HepG2 (cell line): Measurements from ENCODE around the gene YTHDF1. TPM values are rescaled to one million over a fixed set of nuclear protein-coding genes. Genes with fewer than 3 reads are reported as not detected.

ENCODE experiments used
- AKAP8 ChIP-seq: sonication (generic); formaldehyde crosslinking; IDR thresholded peaks from 2 replicates; pipeline ENCODE4 v1.5.1; 2020; ENCODE audit warnings: mild to moderate bottlenecking, missing genetic modification reagents
- ATAD3A ChIP-seq: sonication (generic); formaldehyde crosslinking; IDR thresholded peaks from 2 replicates; pipeline ENCODE4 v1.4.0; 2020; ENCODE audit warnings: missing genetic modification reagents
- CENPX ChIP-seq: sonication (generic); formaldehyde crosslinking; IDR thresholded peaks from 2 replicates; pipeline ENCODE4 v1.9.0; 2021; ENCODE audit warnings: mild to moderate bottlenecking, missing genetic modification reagents, moderate library complexity
- CHD2 ChIP-seq: IDR thresholded peaks from 2 replicates; pipeline ENCODE4 v1.6.1; 2011; ENCODE audit warnings: low read depth, low read length, improper control_type of control experiment
- EEA1 ChIP-seq: sonication (generic); formaldehyde crosslinking; IDR thresholded peaks from 2 replicates; pipeline ENCODE4 v1.5.1; 2020; ENCODE audit warnings: mild to moderate bottlenecking, missing genetic modification reagents, borderline replicate concordance
- HMG20B ChIP-seq: conservative IDR thresholded peaks from 2 replicates; pipeline ENCODE4 v1.6.1; 2016; ENCODE audit warnings: missing genetic modification reagents, missing compliant biosample characterization
- HNF4G ChIP-seq, 2 experiments: sonication (generic) in 1 of 2; formaldehyde crosslinking in 1 of 2; IDR thresholded peaks; 2 replicates each; pipeline versions ENCODE4 v1.4.0 to v1.6.1; 2011 to 2020; ENCODE audit warnings: borderline replicate concordance in 2 of 2, low read depth in 2 of 2, mild to moderate bottlenecking in 2 of 2, low read length in 1 of 2, missing genetic modification reagents in 1 of 2, moderate library complexity in 1 of 2
- HNRNPLL ChIP-seq: fragments of 200-400 bp; formaldehyde crosslinking; IDR thresholded peaks from 2 replicates; pipeline ENCODE4 v1.6.1; 2017; ENCODE audit warnings: mild to moderate bottlenecking, low read depth, low read length; ENCODE audit not compliant: poor library complexity, severe bottlenecking
- MYC ChIP-seq: sonication (generic); formaldehyde crosslinking; IDR thresholded peaks from 2 replicates; pipeline ENCODE4 v1.9.0; 2021; ENCODE audit warnings: missing genetic modification reagents, borderline replicate concordance
- RFXAP ChIP-seq: sonication (generic); formaldehyde crosslinking; IDR thresholded peaks from 2 replicates; pipeline ENCODE4 v1.4.0; 2020; ENCODE audit warnings: missing genetic modification reagents, borderline replicate concordance
- SAP130 ChIP-seq: IDR thresholded peaks from 2 replicates; pipeline ENCODE4 v1.6.1; 2016; ENCODE audit warnings: low read depth
- SMARCC2 ChIP-seq: fragments of 450-650 bp; IDR thresholded peaks from 2 replicates; pipeline ENCODE4 v1.6.1; 2017; ENCODE audit warnings: antibody characterized with exemption, mild to moderate bottlenecking
- TAF1 ChIP-seq: sonication (generic); formaldehyde crosslinking; IDR thresholded peaks from 2 replicates; pipeline ENCODE4 v1.4.0; 2020; ENCODE audit warnings: missing genetic modification reagents
- TBX2 ChIP-seq: sonication (generic); formaldehyde crosslinking; IDR thresholded peaks from 2 replicates; pipeline ENCODE4 v1.5.0; 2020; ENCODE audit warnings: missing genetic modification reagents, mild to moderate bottlenecking, borderline replicate concordance
- TSC22D2 ChIP-seq: sonication (generic); formaldehyde crosslinking; IDR thresholded peaks from 2 replicates; pipeline ENCODE4 v1.5.1; 2020; ENCODE audit warnings: missing genetic modification reagents, mild to moderate bottlenecking, borderline replicate concordance
- ZNF160 ChIP-seq: sonication (generic); formaldehyde crosslinking; IDR thresholded peaks from 2 replicates; pipeline ENCODE4 v1.8.0; 2022; ENCODE audit warnings: mild to moderate bottlenecking, inconsistent platforms, missing genetic modification reagents
- ZNF207 ChIP-seq: fragments of 450-650 bp; IDR thresholded peaks from 2 replicates; pipeline ENCODE4 v1.6.1; 2016; ENCODE audit warnings: antibody characterized with exemption, borderline replicate concordance
- ZNF513 ChIP-seq: sonication (generic); formaldehyde crosslinking; conservative IDR thresholded peaks from 2 replicates; pipeline ENCODE4 v1.5.0; 2020; ENCODE audit warnings: missing genetic modification reagents
- polyA plus RNA-seq, 8 experiments: library from polyadenylated mRNA; depleted of rRNA in 3 of 8; stranded (reverse) in 7 of 8; unstranded in 1 of 8; fragments of >200 nt; fragmentation: Illumina TruSeq in 4 of 8; extraction: Trizol in 4 of 8; gene quantifications; 2 replicates each; pipeline versions ENCODE4 v1.2.1 to v1.2.3, GENCODE V29; 2011 to 2016; ENCODE audit warnings: low read depth in 4 of 8, missing spikeins in 1 of 8, mixed read lengths in 1 of 8; ENCODE audit not compliant: insufficient read depth in 1 of 8
- total RNA-seq, 5 experiments: library from RNA; depleted of rRNA; stranded (reverse); fragments of >200 nt; fragmentation: Illumina TruSeq; extraction: Trizol; gene quantifications; 2 replicates each; pipeline ENCODE4 v1.2.3, GENCODE V29; 2016; ENCODE audit warnings: low read depth in 1 of 5
- TF ChIP-seq, protein P1 (sequence below): sonication (generic); formaldehyde crosslinking; IDR thresholded peaks from 2 replicates; pipeline ENCODE4 v1.4.0; 2020; ENCODE audit warnings: missing genetic modification reagents, borderline replicate concordance
- TF ChIP-seq, protein P2 (sequence below): sonication (generic); formaldehyde crosslinking; IDR thresholded peaks from 2 replicates; pipeline ENCODE4 v1.8.1; 2023; ENCODE audit warnings: missing genetic modification reagents, inconsistent platforms, borderline replicate concordance
- TF ChIP-seq, protein P3 (sequence below): sonication (generic); formaldehyde crosslinking; IDR thresholded peaks from 2 replicates; pipeline ENCODE4 v1.4.0; 2020; ENCODE audit warnings: missing genetic modification reagents, borderline replicate concordance

The YTHDF1 gene
- total and polyA plus RNA-seq, 2 of the 13 experiments (the other 11 are each of a cell fraction or from before 2014, with no cell fraction given): 34.5 to 37.7 TPM

DNA sequence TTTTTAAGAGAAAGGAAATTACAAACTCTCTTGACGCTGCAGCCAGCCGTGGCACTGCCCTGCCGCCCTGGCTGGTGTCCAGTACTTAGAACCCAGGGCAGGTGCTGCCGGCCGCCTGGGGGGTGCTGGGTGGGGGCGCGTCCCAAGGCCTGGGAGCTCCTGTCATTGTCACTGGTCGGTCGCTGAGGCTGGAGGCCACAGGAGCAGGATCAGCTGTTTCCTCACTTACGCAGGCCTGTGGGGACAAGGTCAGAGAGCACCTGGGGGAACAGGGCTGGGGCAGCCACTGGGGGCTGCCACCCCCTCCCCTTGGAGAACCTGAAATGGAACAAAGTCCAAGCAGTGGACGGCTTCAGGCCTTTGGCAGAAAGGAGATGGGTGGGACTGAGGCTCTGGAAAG, 25.3 kb upstream of the YTHDF1 start (continued):
- TF ChIP-seq, protein P1, sequence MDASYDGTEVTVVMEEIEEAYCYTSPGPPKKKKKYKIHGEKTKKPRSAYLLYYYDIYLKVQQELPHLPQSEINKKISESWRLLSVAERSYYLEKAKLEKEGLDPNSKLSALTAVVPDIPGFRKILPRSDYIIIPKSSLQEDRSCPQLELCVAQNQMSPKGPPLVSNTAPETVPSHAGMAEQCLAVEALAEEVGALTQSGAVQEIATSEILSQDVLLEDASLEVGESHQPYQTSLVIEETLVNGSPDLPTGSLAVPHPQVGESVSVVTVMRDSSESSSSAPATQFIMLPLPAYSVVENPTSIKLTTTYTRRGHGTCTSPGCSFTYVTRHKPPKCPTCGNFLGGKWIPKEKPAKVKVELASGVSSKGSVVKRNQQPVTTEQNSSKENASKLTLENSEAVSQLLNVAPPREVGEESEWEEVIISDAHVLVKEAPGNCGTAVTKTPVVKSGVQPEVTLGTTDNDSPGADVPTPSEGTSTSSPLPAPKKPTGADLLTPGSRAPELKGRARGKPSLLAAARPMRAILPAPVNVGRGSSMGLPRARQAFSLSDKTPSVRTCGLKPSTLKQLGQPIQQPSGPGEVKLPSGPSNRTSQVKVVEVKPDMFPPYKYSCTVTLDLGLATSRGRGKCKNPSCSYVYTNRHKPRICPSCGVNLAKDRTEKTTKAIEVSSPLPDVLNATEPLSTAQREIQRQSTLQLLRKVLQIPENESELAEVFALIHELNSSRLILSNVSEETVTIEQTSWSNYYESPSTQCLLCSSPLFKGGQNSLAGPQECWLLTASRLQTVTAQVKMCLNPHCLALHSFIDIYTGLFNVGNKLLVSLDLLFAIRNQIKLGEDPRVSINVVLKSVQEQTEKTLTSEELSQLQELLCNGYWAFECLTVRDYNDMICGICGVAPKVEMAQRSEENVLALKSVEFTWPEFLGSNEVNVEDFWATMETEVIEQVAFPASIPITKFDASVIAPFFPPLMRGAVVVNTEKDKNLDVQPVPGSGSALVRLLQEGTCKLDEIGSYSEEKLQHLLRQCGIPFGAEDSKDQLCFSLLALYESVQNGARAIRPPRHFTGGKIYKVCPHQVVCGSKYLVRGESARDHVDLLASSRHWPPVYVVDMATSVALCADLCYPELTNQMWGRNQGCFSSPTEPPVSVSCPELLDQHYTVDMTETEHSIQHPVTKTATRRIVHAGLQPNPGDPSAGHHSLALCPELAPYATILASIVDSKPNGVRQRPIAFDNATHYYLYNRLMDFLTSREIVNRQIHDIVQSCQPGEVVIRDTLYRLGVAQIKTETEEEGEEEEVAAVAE (CRISPR knock-in tag): no peak
- no peak for TF ChIP-seq ZNF160
- TF ChIP-seq HNRNPLL: no peak
- TF ChIP-seq TBX2: 0 out of 2 replicates have a peak, but pooled peaks have one; percentile 33
- peak; percentile 68 for TF ChIP-seq SAP130
- TF ChIP-seq EEA1: no peak
- no peak for TF ChIP-seq TAF1
- peak; percentile 45; the same call in 1 of the 2 replicates for TF ChIP-seq HNF4G (IDR thresholded peaks at IDR 0.05; ENCODE audit: borderline replicate concordance, low read depth, low read length)
- peak; percentile 85 for TF ChIP-seq HNF4G (CRISPR knock-in tag; IDR thresholded peaks at IDR 0.05; ENCODE audit: borderline replicate concordance, low read depth)
- TF ChIP-seq RFXAP (CRISPR knock-in tag): no peak
- TF ChIP-seq AKAP8: no peak
- no peak for TF ChIP-seq ATAD3A
- TF ChIP-seq SMARCC2: no peak
- no peak for TF ChIP-seq HMG20B (CRISPR knock-in tag)
- TF ChIP-seq CHD2: no peak
- TF ChIP-seq MYC (CRISPR knock-in tag): no peak
- TF ChIP-seq CENPX (CRISPR knock-in tag): no peak
- TF ChIP-seq, protein P2, sequence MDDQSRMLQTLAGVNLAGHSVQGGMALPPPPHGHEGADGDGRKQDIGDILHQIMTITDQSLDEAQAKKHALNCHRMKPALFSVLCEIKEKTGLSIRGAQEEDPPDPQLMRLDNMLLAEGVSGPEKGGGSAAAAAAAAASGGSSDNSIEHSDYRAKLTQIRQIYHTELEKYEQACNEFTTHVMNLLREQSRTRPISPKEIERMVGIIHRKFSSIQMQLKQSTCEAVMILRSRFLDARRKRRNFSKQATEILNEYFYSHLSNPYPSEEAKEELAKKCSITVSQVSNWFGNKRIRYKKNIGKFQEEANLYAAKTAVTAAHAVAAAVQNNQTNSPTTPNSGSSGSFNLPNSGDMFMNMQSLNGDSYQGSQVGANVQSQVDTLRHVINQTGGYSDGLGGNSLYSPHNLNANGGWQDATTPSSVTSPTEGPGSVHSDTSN (CRISPR knock-in tag): no peak
- TF ChIP-seq TSC22D2: no peak
- TF ChIP-seq ZNF207: no peak
- no peak for TF ChIP-seq ZNF513
- TF ChIP-seq, protein P3, sequence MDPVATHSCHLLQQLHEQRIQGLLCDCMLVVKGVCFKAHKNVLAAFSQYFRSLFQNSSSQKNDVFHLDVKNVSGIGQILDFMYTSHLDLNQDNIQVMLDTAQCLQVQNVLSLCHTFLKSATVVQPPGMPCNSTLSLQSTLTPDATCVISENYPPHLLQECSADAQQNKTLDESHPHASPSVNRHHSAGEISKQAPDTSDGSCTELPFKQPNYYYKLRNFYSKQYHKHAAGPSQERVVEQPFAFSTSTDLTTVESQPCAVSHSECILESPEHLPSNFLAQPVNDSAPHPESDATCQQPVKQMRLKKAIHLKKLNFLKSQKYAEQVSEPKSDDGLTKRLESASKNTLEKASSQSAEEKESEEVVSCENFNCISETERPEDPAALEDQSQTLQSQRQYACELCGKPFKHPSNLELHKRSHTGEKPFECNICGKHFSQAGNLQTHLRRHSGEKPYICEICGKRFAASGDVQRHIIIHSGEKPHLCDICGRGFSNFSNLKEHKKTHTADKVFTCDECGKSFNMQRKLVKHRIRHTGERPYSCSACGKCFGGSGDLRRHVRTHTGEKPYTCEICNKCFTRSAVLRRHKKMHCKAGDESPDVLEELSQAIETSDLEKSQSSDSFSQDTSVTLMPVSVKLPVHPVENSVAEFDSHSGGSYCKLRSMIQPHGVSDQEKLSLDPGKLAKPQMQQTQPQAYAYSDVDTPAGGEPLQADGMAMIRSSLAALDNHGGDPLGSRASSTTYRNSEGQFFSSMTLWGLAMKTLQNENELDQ (CRISPR knock-in tag): no peak
